HG03064 (cell line): ENCODE results near the gene PLAAT5.
"Not testable (repeated sequence)": the region's sequence is repeated elsewhere in the genome, so short reads cannot be mapped to it uniquely, and the experiment has no call there.

Experiments used
- ATAC-seq: cut with Tn5 transposase; IDR thresholded peaks from one replicate; pipeline ENCODE4 v1.9.1; 2021; ENCODE audit warnings: low read depth; ENCODE audit not compliant: unreplicated experiment

Gene PLAAT5

GRCh38 chr11:63489879-63490278 is 1.1 kb downstream of the PLAAT5 start:
- no peak for ATAC-seq

- no peak for ATAC-seq
These were observed 2.2 kb downstream of the PLAAT5 start for GRCh38 chr11:63488789-63489188.

GRCh38 chr11:63485777-63486176 is 5.2 kb downstream of the PLAAT5 start:
- ATAC-seq: no peak

- ATAC-seq: no peak
These were observed 10.9 kb downstream of the PLAAT5 start for GRCh38 chr11:63480039-63480438.

- no peak for ATAC-seq
These were observed 12.1 kb downstream of the PLAAT5 start for GRCh38 chr11:63478896-63479295.

GRCh38 chr11:63476618-63477017 is 14.3 kb downstream of the PLAAT5 start:
- ATAC-seq: no peak

- ATAC-seq: no peak
These were observed 18.6 kb downstream of the PLAAT5 start for GRCh38 chr11:63472372-63472771.

GRCh38 chr11:63470311-63470710 is 20.7 kb downstream of the PLAAT5 start:
- no peak for ATAC-seq

GRCh38 chr11:63462137-63462536 is 28.8 kb downstream of the PLAAT5 start:
- ATAC-seq: no peak

- ATAC-seq: no peak
These were observed 31.4 kb downstream of the PLAAT5 start for GRCh38 chr11:63459586-63459985.

- no peak for ATAC-seq
These were observed 42.3 kb downstream of the PLAAT5 start for GRCh38 chr11:63448646-63449045.

- ATAC-seq: no peak
These were observed 45.2 kb downstream of the PLAAT5 start for GRCh38 chr11:63445720-63446119.

- ATAC-seq: no peak
These were observed 45.8 kb downstream of the PLAAT5 start for GRCh38 chr11:63445118-63445517.

GRCh38 chr11:63444160-63444559 is 46.8 kb downstream of the PLAAT5 start:
- ATAC-seq: no peak

- no peak for ATAC-seq
These were observed 47.3 kb downstream of the PLAAT5 start for GRCh38 chr11:63443714-63444113.

GRCh38 chr11:63435831-63436230 is 55.1 kb downstream of the PLAAT5 start:
- not testable (repeated sequence) for ATAC-seq

- not testable (repeated sequence) for ATAC-seq
These were observed 55.6 kb downstream of the PLAAT5 start for GRCh38 chr11:63435351-63435750.

GRCh38 chr11:63430731-63431130 is 60.2 kb downstream of the PLAAT5 start:
- not testable (repeated sequence) for ATAC-seq

- ATAC-seq: no peak
These were observed 62.9 kb downstream of the PLAAT5 start for GRCh38 chr11:63427971-63428508.

GRCh38 chr11:63417174-63417852 is 73.7 kb downstream of the PLAAT5 start:
- ATAC-seq: no peak
